HG02642 (cell line): ENCODE data around the gene NCOA6.
"Not testable (repeated sequence)": the region's sequence is repeated elsewhere in the genome, so short reads cannot be mapped to it uniquely, and the experiment has no call there.

Experiments
- ATAC-seq: cut with Tn5 transposase; IDR thresholded peaks from one replicate; pipeline ENCODE4 v1.9.1; 2021; ENCODE audit warnings: mild to moderate bottlenecking; ENCODE audit not compliant: unreplicated experiment, poor library complexity

The NCOA6 gene

DNA sequence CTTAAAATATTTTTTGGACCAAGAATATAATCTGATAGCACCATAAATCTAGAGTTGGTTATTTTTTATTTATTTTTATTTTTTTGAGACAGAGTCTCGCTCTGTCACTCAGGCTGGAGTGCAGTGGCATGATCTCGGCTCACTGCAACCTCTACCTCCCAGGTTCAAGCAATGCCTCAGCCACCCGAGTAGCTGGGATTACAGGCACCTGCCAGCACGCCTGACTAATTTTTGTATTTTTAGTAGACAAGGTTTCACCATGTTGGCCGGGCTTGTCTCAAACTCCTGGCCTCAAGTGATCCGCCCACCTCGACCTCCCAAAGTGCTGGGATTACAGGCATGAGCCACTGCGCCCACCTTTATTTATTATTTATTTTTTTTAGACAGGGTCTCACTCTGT, 45.2 kb downstream of the NCOA6 start:
- not testable (repeated sequence) for ATAC-seq

DNA sequence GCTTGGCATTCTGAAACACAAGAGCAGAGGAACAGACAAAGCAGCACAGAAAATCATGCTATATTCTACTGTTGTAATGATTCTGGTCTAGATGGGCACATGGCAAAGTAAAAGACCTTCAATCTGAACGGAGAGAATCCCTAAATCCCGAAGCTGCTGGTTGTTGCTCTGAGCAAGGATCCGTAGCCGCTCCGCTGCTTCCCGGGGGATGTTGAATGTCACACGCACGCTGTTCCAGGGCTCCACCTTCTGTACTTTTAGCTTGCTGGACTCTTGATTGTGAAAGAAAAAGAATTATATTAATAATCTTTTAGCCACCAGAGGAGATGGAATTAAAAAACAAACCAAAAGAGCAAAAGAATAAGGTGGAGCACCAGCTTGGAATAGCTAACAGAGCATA, 49.3 kb downstream of the NCOA6 start:
- no peak for ATAC-seq

DNA sequence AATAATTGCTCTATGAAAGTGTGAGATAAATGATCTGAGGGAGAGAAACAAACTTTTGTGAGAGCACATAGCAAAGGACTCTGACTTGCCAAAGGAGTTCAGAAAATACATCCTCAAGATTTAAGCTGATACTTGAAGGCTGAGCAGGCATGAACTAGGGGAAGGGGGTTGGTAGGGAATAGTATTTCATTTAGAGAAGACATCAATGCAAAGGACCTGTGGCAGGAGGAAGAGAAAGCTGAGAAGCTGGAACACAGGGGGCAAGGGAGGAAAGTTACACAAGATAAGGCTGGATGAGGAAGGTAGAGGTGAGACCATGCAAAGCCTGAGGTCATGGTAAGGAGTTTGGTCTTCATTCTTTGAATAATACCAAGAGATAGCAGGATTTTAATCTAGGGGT, 50.6 kb downstream of the NCOA6 start:
- no peak for ATAC-seq

DNA sequence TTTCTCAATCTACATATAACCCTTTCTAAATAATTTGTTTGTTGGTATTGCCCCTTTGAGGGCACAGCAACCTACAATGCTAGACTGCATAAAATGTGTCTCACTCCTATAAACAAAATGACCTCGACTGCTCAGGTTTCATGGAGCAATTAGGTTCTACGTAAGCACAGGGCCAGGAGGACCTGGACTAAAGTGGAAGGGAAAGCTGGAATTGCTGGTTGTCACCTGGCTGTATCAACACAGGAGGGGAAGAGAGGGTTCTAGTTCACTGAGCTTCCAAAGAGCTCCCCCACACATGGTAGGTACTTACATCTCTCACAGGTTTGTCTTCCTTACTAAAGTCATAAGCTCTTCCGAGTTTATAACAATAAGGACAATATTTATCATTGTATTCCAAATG, 51.0 kb downstream of the NCOA6 start:
- no peak for ATAC-seq

DNA sequence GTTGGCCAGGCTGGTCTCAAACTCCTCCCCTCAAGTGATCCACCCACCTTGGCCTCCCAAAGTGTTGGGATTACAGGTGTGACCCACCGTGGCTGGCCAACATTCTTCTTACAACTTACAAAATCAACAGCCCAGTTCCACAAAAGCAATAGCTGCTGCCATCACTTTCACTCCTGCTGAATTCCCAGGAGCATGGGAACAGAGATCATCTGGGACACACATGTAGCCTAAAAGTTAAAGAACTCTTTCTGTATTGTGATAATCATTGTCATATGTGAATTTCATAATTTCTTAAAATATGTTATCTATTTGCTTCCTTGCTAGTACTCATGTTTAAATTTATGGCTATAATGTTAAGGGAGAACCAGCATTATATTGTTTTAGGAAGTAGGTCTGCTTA, 51.7 kb downstream of the NCOA6 start:
- no peak for ATAC-seq

DNA sequence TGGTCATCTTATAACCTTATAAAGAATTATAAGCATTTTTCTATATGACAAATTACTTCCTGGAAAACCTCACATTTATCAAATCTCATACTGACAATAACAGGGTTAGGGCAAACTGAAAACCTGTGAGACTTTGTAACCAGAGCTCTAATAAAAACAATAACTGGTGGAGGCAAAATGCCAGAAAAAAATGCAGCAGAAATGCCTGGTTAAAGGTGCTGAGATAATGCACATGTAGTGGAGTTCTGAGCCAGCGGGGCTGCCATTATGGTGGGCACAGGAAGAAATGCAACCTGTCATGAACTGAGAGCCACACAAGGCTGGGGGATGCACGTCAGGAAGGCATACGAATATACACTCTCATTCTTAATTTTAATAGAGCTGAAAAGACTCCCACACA, 53.0 kb downstream of the NCOA6 start:
- ATAC-seq, result no peak

DNA sequence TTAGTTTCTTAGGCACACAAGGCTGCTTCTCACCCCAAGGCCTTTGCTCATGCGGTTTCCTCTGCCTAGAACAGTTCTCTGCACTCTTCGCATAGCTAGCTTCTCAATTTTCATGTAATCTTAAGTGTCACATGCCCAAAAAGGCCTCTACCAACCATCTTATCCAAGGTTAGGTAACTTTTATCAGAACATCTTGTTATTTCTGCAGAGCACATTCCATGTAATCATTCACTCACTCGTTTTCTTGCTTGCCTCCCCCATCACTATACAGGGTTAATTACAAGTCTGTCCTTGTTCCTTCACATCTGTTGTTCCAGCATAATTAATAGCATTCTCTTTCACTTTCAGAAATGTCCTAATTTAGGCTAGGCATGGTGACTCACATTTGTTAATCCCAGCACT, 53.8 kb downstream of the NCOA6 start:
- no peak for ATAC-seq

DNA sequence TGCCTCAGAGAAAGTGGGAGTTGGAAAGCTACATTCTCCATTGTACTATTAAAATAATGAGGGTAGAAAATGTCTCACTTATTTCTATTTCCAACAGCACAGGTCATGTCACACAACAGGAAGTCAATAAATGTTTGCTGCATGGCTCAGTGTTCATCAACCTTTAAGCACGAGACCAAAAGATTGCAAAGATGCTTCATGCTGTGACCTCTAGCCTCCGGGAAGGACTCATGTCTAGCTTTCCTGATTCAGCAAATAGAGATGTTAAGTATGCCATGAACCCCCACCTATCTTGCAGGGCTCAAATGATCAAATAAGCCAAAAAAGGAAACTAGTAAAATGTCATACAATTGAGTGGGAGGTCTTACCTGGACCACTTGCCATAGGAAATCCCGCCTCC, 57.4 kb downstream of the NCOA6 start:
- ATAC-seq, result no peak

DNA sequence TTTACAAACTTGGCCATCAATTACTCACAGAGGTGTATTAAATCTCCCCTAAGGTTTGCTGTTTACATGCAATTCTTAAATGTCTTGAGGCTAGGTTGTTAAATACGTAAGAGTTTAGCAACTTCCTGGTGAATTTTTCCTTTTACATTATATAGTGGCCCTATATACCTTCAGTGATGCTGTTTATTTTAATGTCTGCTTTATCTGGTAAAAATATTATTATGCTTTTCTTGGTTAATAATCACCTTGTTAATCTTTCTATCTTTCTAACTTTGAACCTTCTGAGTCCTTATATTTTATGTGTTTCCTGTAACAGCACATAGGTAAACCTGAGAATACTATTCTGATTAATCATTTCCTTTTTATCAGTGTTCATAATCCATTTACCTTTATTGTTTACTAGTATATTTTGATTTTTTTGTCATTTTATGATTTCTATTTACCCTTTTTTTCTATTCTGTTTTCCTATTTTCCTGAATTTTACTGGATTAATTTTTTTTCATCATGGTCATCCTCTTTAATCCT, 63.4 kb downstream of the NCOA6 start:
- no peak for ATAC-seq

DNA sequence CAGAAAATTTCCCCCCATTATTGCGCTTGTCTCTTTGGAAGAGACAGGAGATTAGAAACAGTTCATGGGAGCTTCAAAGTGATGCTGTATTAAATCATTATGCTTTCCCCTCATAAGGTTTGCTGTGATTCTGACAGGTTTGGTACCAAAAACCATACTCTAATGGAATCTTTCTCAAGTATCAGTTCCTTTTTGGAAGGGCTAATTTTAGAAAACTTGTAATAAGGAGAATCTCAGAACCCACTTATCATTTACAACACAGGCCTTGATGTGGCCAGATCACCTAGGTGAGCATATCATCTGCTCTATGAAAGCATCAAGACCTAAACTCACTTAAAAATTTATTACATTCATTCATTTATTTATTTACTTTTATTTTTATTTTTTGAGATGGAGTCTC, 70.1 kb downstream of the NCOA6 start:
- ATAC-seq, result no peak

DNA sequence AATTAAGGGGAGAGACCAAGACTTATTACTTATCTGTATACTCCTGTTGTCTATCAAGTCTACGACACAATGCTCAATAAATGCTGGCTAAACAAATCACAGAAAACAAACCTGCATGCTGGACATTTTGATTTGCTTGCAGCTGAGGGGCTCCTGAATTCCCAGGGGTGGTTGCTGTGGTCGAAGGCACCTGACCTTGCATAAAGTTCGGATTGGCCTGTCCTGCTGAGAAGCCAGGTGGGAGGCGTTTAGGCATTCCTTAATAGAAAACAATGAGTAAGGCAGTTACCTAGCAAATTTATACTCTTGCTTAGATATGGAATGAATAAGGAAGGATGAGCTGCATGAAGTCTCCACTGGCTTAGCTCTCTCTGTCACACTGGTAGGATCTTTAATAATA, 70.8 kb downstream of the NCOA6 start:
- no peak for ATAC-seq

DNA sequence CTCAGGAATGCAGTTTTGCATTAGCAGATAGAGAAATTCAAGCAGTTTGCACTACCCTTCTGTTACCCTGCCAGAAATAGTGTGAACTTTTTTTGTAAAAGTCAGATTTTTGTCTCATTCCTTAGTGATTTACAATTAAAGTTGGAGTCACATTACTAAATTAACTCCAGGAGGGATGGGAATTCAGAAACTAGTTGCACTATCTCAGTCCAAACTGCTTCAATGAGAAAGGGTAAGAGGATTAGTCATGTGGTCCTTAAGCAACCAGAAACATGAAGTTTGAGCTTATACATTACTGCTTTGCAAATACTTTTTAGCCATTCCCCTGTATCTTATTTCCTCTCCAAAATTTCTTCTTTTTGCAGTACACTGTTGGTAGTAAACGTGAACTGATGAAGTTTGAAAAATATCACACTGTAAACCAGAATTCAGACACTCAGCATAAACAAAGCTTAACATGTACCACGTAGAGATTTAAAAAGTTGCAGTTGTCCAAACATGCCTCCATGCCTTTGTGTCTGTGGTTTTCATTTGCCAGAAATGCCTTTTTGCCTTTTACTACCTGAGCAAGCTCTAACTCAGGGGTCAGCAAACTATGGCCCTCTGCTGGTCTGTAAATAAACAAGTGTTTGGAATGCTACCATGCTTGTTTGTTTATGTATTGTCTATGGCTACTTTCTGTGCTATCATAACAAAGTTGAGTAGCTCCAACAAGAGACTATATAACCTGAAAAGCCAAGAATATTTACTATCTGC, 71.6 kb downstream of the NCOA6 start:
- ATAC-seq, result no peak

DNA sequence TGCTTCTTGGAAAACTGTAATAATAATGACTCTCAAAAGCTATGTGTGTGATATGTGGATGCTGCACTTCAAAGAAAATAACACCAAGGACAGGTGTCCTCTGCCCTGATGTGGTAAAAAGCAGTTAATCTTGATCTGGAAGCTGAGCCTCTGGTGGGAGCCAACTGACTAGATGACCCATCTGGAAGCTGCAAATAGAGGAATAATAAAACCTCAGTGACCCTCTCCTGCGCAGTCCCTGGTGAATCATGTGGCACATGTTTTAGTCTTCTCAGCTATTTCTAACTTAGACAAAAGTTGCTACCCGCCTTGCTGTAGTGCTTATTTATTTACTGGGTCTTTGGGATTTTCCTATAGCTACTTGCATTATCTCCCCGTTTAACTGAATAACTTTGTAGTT, 74.0 kb downstream of the NCOA6 start:
- no peak for ATAC-seq

DNA sequence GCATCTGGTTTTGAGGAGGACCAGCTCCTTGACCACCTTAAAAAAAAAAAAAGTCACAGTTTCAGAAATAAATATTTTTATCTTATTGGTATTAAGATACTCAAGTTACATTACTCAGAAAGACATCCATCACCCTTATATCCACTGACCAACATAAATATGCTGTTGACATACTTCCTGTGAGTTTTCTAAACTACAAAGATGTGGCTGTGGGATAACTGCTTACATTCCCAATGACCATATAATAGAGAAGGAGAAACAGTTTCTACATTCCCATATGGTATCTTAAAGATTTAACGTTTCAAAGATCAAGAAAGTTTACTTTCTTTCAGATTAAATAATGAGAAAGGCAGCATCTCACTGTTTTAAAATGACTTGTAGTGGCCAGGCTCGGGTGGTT, 75.0 kb downstream of the NCOA6 start:
- no peak for ATAC-seq

DNA sequence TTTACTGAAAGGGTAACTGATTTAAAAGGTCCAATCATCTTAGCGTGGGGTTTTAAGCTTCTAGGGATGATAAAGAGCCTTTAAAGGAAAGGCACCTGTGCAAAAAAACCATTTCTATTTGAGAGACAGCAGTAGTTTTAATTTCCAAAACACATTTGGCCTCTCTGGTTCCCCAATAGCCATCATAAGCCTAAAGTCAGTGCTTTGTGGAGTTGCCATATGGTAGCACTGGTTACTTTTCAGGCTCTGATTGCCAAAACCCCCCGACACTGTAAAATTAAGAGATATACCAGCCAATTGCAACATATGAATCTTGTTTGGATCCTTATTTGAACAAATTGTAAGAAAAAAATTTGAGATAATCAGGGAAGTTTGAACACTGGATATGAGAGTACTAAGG, 76.7 kb downstream of the NCOA6 start:
- no peak for ATAC-seq

DNA sequence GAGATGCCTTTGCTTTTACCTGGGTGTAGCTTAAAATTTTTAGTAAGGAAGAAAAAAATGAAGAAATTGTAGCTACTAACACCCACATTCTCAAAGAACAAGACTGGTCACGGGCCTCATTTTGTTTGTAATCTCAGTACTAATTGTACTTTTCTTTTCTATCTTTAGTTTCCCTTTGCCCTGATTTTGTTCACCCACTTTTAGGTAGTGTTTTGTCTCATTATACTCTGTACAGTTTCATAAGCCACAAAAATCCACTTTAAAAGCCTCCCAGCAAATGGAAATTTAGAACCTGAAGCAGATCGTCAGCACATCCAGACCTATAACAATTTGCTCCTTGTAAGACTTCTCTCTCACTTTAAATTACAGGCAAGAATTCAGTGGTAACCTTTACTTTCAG, 78.0 kb downstream of the NCOA6 start:
- ATAC-seq, result no peak

DNA sequence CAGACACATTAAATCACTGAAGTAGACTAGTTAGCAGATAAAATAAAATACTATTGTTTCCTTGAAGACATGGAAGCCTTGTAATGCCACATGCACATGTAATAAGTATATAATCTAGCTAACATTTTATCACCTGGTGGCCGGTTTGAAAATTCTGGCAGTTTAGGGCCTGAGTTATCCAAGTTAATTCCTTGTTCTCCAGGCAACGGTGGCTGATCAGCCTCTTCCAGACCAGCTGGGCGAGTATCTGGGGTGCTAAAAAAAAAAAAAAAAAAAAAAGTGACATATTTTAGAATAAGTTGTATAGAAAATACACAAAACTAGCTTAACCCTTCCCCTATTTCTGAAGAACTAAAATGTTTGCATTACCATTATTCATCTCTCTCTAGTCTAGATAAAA, 78.8 kb downstream of the NCOA6 start:
- no peak for ATAC-seq

DNA sequence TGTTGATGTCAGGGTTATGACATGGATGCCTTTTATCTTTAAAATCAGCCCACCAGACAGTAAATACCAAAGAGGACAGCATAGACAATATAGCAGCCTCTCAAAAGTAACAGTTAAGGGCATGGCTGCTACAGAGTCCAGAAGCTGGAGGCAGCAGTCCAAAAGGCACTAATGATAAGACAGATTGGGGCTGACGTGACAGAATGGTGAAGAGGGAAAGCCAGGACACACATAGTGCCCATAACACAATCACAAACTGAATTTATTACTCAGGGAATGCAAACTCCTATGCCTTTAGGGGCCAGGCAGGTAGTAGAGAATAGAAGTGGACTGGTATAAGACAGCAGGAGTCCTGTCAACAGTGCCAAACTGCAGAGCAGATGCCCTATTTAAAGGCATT, 80.6 kb downstream of the NCOA6 start:
- ATAC-seq, result no peak

DNA sequence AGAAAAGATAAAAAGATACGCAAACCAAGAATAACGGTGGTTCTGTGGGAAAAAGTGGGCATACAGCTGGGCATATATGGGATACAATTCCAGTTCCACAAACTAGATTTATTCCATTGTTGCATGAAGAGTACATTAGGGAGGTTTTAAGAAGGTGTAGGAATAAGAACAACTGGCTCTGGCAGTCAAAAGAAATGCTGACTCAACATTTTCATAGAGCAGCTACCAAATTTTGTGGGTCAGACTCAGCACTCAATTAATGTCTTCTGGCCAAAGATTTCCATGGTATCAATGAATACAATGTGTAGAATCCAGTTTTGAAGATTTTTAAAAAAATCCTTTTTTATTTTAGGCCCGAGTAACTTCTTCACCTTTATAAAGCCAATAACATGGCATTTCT, 81.1 kb downstream of the NCOA6 start:
- ATAC-seq, result no peak

DNA sequence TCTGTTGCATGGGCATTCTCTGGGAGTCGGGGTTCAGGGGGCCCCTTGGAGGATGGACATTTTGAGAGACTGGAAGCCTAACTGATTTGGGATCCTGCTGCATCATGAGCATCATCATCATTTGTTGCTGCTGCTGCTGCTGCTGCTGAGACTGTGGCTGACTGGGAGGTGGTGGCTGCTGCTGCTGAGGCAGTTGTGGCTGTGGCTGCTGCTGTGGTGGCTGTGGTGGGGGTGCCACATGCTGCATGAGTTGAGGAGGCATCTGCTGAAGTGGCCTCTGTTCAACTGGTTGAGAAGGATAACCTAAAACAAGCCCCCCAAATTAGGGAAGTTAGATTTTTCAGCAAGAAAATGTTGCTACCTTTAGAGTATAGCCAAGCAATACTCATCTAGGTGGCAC, 82.4 kb downstream of the NCOA6 start:
- no peak for ATAC-seq

DNA sequence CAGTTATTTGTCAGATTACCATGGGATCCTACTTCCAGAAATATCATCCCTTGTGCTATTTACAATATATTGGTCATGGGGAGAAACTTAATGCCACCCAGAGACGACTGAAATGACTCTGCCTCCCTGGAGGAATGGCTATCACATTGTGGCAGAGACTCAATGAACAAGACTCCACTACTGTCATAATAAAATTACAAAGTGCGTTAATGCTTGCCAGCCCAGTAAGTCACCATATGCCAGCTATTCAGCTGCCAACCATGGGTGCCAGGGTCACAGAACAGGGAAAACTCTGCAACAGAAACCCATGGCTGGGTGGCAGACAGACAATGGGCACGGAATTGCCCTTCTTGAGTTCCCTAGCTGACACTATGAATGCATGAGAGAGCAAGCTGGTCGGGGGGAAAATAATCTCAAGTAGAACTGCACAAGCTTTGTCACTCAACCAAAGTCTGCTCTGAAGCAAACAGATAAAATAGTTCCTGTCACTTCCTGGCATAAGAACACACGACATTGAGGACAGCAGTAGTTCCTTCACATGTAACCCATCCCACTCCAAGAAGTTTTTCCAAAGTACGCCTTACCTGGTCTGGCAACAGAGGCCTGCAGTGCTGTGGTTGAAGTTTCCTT, 89.2 kb downstream of the NCOA6 start:
- ATAC-seq, result no peak

DNA sequence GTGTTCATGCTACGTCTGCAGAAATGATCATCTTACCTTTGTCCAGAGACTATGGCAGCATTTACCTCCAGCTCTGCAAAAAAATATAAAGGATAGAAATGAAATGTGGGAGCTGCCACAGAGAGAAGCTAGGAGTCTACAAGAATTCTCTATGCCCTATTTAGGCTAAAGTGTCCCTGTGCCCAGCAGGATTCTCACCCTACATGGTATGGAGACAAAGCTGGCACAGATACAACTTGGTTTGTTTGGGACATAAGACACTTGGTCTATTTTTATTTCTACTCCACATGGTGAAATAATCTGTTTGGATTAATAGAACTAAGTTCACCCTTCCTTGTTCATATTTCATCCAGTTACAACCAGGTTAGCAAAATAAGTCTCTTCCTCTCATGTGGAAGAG, 92.9 kb downstream of the NCOA6 start:
- ATAC-seq, result no peak
